ENCODE data around the gene TMEM184A. TPM values are rescaled to one million over a fixed set of nuclear protein-coding genes. Genes with fewer than 3 reads are reported as not detected.
"Not testable (repeated sequence)": the region's sequence is repeated elsewhere in the genome, so short reads cannot be mapped to it uniquely, and the experiment has no call there.

TMEM184A gene
- total RNA-seq, 1 donor from 2014 or later: 129 TPM

DNA sequence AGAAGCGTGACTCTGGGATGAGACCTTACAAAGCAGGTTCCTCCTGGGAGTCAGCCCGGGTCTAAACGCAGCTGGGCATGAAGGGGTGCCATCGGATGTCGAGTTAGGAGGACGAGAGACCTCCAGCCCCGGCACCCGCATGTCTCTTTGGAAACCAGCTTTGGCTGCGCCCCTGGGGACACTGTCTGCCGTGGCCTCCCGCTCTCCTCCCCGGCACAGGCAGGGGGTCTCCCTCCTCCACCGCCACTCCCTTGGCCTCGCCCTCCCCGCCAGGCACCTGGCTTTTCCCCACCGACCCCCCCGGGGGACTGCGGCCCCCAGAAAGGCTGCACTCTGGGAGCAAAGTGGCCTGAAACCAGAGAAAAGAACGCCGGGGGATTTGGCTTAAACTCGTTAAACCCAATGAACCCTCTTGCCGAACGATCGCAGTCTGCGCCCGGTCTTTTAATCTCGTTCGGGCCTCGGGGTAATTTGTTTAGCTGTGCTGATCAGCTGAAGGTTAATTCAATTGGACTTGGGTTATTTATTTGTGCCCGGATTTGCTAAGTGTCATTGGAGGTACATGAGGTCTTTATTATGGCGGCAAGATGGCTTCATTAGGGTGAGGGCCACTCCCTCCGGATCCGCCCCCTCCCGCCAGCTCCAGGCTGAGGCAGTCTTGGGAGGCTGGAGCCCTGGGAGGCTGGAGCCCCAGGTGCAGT, 30.3 kb upstream of the TMEM184A start:
- intact Hi-C loops (cut with DNase I): loop anchor here (10.0 kb wide), 1 partner anchor 629 kb away; no protein-coding TSS in a partner anchor
- no peaks in the 10 kb centered on the region for H3K36me3 ChIP-seq
- TF ChIP-seq POLR2A (IDR thresholded peaks at IDR 0.05) (no peak), POLR2AphosphoS5 (IDR thresholded peaks at IDR 0.05; ENCODE audit: insufficient read depth in 1 of 2, low read depth in 1 of 2) (no peak)
- TF ChIP-seq, protein P1, sequence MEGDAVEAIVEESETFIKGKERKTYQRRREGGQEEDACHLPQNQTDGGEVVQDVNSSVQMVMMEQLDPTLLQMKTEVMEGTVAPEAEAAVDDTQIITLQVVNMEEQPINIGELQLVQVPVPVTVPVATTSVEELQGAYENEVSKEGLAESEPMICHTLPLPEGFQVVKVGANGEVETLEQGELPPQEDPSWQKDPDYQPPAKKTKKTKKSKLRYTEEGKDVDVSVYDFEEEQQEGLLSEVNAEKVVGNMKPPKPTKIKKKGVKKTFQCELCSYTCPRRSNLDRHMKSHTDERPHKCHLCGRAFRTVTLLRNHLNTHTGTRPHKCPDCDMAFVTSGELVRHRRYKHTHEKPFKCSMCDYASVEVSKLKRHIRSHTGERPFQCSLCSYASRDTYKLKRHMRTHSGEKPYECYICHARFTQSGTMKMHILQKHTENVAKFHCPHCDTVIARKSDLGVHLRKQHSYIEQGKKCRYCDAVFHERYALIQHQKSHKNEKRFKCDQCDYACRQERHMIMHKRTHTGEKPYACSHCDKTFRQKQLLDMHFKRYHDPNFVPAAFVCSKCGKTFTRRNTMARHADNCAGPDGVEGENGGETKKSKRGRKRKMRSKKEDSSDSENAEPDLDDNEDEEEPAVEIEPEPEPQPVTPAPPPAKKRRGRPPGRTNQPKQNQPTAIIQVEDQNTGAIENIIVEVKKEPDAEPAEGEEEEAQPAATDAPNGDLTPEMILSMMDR (IDR thresholded peaks at IDR 0.05): no peak
- no peak for DNase-seq (ENCODE audit: extremely low spot score in 2 of 2)
- no peaks in the 10 kb centered on the region for H3K4me1 ChIP-seq
- H3K27ac ChIP-seq: no peak overlapping the region
- H3K9me3 ChIP-seq: no peaks in the 10 kb centered on the region
- no peaks in the 10 kb centered on the region for H3K27me3 ChIP-seq
- no peak overlapping the region for H3K4me3 ChIP-seq

- DNase-seq (ENCODE audit: extremely low spot score in 2 of 2): no peak
- Histone ChIP-seq H3K9me3 (no peaks in the 10 kb centered on the region), H3K4me3 (no peak overlapping the region), H3K27me3 (no peaks in the 10 kb centered on the region), H3K36me3 (no peaks in the 10 kb centered on the region), H3K4me1 (no peaks in the 10 kb centered on the region), H3K27ac (no peak overlapping the region)
- no peak for TF ChIP-seq POLR2A (IDR thresholded peaks at IDR 0.05)
- intact Hi-C loops (cut with DNase I): loop anchor here (10.0 kb wide), 1 partner anchor 629 kb away; no protein-coding TSS in a partner anchor
Observed at GRCh38 chr7:1585142-1585981, 29.4 kb upstream of the TMEM184A start.

GRCh38 chr7:1584700-1585099, 28.7 kb upstream of the TMEM184A start:
- Histone ChIP-seq H3K27me3 (no peaks in the 10 kb centered on the region), H3K27ac (no peak overlapping the region), H3K4me1 (peaks cover 3% of the 10 kb centered on the region), H3K9me3 (no peaks in the 10 kb centered on the region), H3K4me3 (no peak overlapping the region), H3K36me3 (no peaks in the 10 kb centered on the region)
- no peak for TF ChIP-seq POLR2A (IDR thresholded peaks at IDR 0.05)
- TF ChIP-seq, protein P1 (IDR thresholded peaks at IDR 0.05): no peak
- DNase-seq (ENCODE audit: extremely low spot score in 2 of 2): no peak
- intact Hi-C loops (cut with DNase I): loop anchor here (10.0 kb wide), 1 partner anchor 630 kb away; no protein-coding TSS in a partner anchor

DNA sequence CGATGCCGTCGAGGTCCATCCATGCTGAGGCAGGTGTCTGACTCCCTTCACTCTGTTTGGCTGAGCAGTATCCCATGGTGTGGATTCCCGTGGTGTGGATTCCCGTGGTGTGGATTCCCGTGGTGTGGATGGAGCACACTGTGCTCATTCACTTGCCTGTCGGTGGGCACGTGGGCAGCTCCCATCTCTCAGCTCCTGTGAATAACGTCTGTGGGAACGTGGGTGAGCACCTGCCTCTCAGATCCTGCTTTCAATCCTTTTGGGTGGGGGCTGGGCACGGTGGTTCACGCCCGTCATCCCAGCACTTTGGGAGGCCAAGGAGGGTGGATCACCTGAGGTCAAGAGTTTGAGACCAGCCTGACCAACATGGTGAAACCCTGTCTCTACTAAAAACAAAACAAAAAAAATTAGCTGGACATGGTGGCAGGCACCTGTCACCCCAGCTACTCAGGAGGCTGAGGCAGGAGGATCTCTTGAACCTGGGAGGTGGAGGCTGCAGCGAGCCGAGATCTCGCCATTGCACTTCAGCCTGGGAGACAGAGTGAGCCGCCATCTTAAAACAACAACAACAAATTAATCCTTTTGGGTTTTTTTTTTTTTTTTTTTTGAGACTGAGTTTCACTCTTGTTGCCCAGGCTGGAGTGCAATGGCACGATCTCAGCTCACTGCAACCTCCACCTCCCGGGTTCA, 27.4 kb upstream of the TMEM184A start:
- DNase-seq (ENCODE audit: extremely low spot score in 2 of 2); H3K4me1 ChIP-seq; H3K4me3 ChIP-seq; H3K36me3 ChIP-seq; H3K27me3 ChIP-seq; H3K27ac ChIP-seq; H3K9me3 ChIP-seq: not testable (repeated sequence)
- intact Hi-C loops (cut with DNase I): loop anchor here (10.0 kb wide), 1 partner anchor 631 kb away; no protein-coding TSS in a partner anchor

GRCh38 chr7:1580422-1581030, 24.5 kb upstream of the TMEM184A start:
- H3K27ac ChIP-seq: no peak overlapping the region
- H3K4me3 ChIP-seq: no peak overlapping the region
- TF ChIP-seq POLR2A (IDR thresholded peaks at IDR 0.05) (no peak), POLR2AphosphoS5 (IDR thresholded peaks at IDR 0.05; ENCODE audit: insufficient read depth in 1 of 2, low read depth in 1 of 2) (no peak)
- TF ChIP-seq, protein P1 (IDR thresholded peaks at IDR 0.05): no peak
- H3K36me3 ChIP-seq: no peaks in the 10 kb centered on the region
- DNase-seq (ENCODE audit: extremely low spot score in 2 of 2): no peak
- H3K27me3 ChIP-seq: no peaks in the 10 kb centered on the region
- no peaks in the 10 kb centered on the region for H3K9me3 ChIP-seq
- intact Hi-C loops (cut with DNase I): loop anchor here (10.0 kb wide), 1 partner anchor 634 kb away; no protein-coding TSS in a partner anchor
- H3K4me1 ChIP-seq: peaks cover 8% of the 10 kb centered on the region
